ENCODE measurements around the gene HADH.

DNA sequence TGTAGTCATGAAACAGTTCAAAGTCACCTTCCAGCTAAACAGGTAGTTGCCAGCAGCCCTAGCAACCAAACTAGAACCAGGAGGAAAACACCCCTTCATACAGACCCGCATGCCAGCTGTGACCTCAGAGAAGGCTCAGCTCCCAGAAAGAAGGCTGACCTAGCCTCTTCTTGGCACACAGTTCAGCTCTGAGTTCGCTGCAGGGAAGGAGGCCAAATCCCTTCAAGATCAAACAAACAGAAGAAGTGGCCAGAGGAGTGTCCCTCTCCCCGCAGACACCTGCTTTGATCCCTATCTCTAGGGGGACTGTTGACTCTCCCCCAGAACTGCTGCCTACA, 56.0 kb downstream of the HADH start:
- TF ChIP-seq, protein P1, sequence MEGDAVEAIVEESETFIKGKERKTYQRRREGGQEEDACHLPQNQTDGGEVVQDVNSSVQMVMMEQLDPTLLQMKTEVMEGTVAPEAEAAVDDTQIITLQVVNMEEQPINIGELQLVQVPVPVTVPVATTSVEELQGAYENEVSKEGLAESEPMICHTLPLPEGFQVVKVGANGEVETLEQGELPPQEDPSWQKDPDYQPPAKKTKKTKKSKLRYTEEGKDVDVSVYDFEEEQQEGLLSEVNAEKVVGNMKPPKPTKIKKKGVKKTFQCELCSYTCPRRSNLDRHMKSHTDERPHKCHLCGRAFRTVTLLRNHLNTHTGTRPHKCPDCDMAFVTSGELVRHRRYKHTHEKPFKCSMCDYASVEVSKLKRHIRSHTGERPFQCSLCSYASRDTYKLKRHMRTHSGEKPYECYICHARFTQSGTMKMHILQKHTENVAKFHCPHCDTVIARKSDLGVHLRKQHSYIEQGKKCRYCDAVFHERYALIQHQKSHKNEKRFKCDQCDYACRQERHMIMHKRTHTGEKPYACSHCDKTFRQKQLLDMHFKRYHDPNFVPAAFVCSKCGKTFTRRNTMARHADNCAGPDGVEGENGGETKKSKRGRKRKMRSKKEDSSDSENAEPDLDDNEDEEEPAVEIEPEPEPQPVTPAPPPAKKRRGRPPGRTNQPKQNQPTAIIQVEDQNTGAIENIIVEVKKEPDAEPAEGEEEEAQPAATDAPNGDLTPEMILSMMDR (IDR thresholded peaks at IDR 0.05; ENCODE audit: low read depth, low read length, poor library complexity, severe bottlenecking): no peak
- TF ChIP-seq EZH2phosphoT487 (IDR thresholded peaks at IDR 0.05; ENCODE audit: borderline replicate concordance, low read length): no peak

Measured in DOHH2 (cell line).